ENCODE data around the gene SBF1.

Gene SBF1

GRCh38 chr22:50523458-50523805 is 48.6 kb upstream of the SBF1 start:
- Histone ChIP-seq H3K9me3 (ENCODE audit: insufficient read depth, low read depth, low read length) (no peaks in the 10 kb centered on the region), H3K36me3 (ENCODE audit: insufficient read depth, low read length) (peaks cover 48% of the 10 kb centered on the region; the same call in 1 of the 2 replicates), H3K4me3 (ENCODE audit: low read length, poor library complexity, severe bottlenecking) (no peak overlapping the region), H2AFZ (ENCODE audit: low read length) (no peak overlapping the region), H4K20me1 (ENCODE audit: insufficient read depth, low read length, poor library complexity, severe bottlenecking) (peaks cover 9% of the 10 kb centered on the region), H3K9me2 (replicated peaks; ENCODE audit: low read depth, low read length) (no peaks in the 10 kb centered on the region), H3K27me3 (ENCODE audit: insufficient read depth, low read length, poor library complexity, severe bottlenecking) (no peaks in the 10 kb centered on the region), H3K4me2 (ENCODE audit: low read depth, low read length, poor library complexity, severe bottlenecking) (no peak overlapping the region), H3K79me2 (ENCODE audit: insufficient read depth, low read length) (peaks cover 16% of the 10 kb centered on the region; the same call in 1 of the 2 replicates), H3K4me1 (ENCODE audit: insufficient read depth, low read length, poor library complexity, severe bottlenecking) (peaks cover 16% of the 10 kb centered on the region), H3F3A (ENCODE audit: low read depth) (peaks cover 4% of the 10 kb centered on the region; the same call in 1 of the 2 replicates), H3K9ac (ENCODE audit: low read depth, low read length, poor library complexity, severe bottlenecking) (no peak overlapping the region)
- TF ChIP-seq CTCF (conservative IDR thresholded peaks at IDR 0.05; ENCODE audit: low read length) (no peak), EZH2phosphoT487 (IDR thresholded peaks at IDR 0.05; ENCODE audit: borderline replicate concordance) (no peak)

GRCh38 chr22:50522806-50523438 is 48.1 kb upstream of the SBF1 start:
- Histone ChIP-seq H3K27me3 (ENCODE audit: insufficient read depth, low read length, poor library complexity, severe bottlenecking) (no peaks in the 10 kb centered on the region), H3K9me3 (ENCODE audit: insufficient read depth, low read depth, low read length) (no peaks in the 10 kb centered on the region), H3K79me2 (ENCODE audit: insufficient read depth, low read length) (peaks cover 16% of the 10 kb centered on the region; the same call in 1 of the 2 replicates), H4K20me1 (ENCODE audit: insufficient read depth, low read length, poor library complexity, severe bottlenecking) (peaks cover 9% of the 10 kb centered on the region), H3F3A (ENCODE audit: low read depth) (peaks cover 4% of the 10 kb centered on the region; the same call in 1 of the 2 replicates), H3K9me2 (replicated peaks; ENCODE audit: low read depth, low read length) (no peaks in the 10 kb centered on the region), H3K9ac (ENCODE audit: low read depth, low read length, poor library complexity, severe bottlenecking) (no peak overlapping the region), H3K36me3 (ENCODE audit: insufficient read depth, low read length) (peaks cover 53% of the 10 kb centered on the region; the same call in 1 of the 2 replicates), H3K4me1 (ENCODE audit: insufficient read depth, low read length, poor library complexity, severe bottlenecking) (peaks cover 16% of the 10 kb centered on the region), H2AFZ (ENCODE audit: low read length) (no peak overlapping the region), H3K4me3 (ENCODE audit: low read length, poor library complexity, severe bottlenecking) (no peak overlapping the region), H3K4me2 (ENCODE audit: low read depth, low read length, poor library complexity, severe bottlenecking) (no peak overlapping the region)
- TF ChIP-seq EZH2phosphoT487 (IDR thresholded peaks at IDR 0.05; ENCODE audit: borderline replicate concordance): no peak
- no peak for TF ChIP-seq CTCF (conservative IDR thresholded peaks at IDR 0.05; ENCODE audit: low read length)

- H3K79me2 ChIP-seq (ENCODE audit: insufficient read depth, low read length): peaks cover 17% of the 10 kb centered on the region; the same call in 1 of the 2 replicates
- H4K20me1 ChIP-seq (ENCODE audit: insufficient read depth, low read length, poor library complexity, severe bottlenecking): peaks cover 6% of the 10 kb centered on the region
- H3K9me3 ChIP-seq (ENCODE audit: insufficient read depth, low read depth, low read length): no peaks in the 10 kb centered on the region
- no peak overlapping the region for H2AFZ ChIP-seq (ENCODE audit: low read length)
- no peak overlapping the region for H3K4me2 ChIP-seq (ENCODE audit: low read depth, low read length, poor library complexity, severe bottlenecking)
- no peak for TF ChIP-seq EZH2phosphoT487 (IDR thresholded peaks at IDR 0.05; ENCODE audit: borderline replicate concordance)
- TF ChIP-seq CTCF (conservative IDR thresholded peaks at IDR 0.05; ENCODE audit: low read length): no peak
- no peaks in the 10 kb centered on the region for H3K9me2 ChIP-seq (replicated peaks; ENCODE audit: low read depth, low read length)
- no peak overlapping the region for H3K4me3 ChIP-seq (ENCODE audit: low read length, poor library complexity, severe bottlenecking)
- no peaks in the 10 kb centered on the region for H3K27me3 ChIP-seq (ENCODE audit: insufficient read depth, low read length, poor library complexity, severe bottlenecking)
- peaks cover 12% of the 10 kb centered on the region for H3K4me1 ChIP-seq (ENCODE audit: insufficient read depth, low read length, poor library complexity, severe bottlenecking)
- peaks cover 59% of the 10 kb centered on the region; the same call in 1 of the 2 replicates for H3K36me3 ChIP-seq (ENCODE audit: insufficient read depth, low read length)
- peaks cover 4% of the 10 kb centered on the region; the same call in 1 of the 2 replicates for H3F3A ChIP-seq (ENCODE audit: low read depth)
- H3K9ac ChIP-seq (ENCODE audit: low read depth, low read length, poor library complexity, severe bottlenecking): no peak overlapping the region
These were observed 47.5 kb upstream of the SBF1 start for GRCh38 chr22:50522208-50522805.

All from Loucy (cell line).